HG03565 (cell line): ENCODE data around the gene GUK1.
"Not testable (repeated sequence)": the region's sequence is repeated elsewhere in the genome, so short reads cannot be mapped to it uniquely, and the experiment has no call there.

Source experiments
- ATAC-seq: cut with Tn5 transposase; IDR thresholded peaks from one replicate; pipeline ENCODE4 v1.9.1; 2021; ENCODE audit warnings: mild to moderate bottlenecking, moderate library complexity; ENCODE audit not compliant: unreplicated experiment

The GUK1 gene

DNA sequence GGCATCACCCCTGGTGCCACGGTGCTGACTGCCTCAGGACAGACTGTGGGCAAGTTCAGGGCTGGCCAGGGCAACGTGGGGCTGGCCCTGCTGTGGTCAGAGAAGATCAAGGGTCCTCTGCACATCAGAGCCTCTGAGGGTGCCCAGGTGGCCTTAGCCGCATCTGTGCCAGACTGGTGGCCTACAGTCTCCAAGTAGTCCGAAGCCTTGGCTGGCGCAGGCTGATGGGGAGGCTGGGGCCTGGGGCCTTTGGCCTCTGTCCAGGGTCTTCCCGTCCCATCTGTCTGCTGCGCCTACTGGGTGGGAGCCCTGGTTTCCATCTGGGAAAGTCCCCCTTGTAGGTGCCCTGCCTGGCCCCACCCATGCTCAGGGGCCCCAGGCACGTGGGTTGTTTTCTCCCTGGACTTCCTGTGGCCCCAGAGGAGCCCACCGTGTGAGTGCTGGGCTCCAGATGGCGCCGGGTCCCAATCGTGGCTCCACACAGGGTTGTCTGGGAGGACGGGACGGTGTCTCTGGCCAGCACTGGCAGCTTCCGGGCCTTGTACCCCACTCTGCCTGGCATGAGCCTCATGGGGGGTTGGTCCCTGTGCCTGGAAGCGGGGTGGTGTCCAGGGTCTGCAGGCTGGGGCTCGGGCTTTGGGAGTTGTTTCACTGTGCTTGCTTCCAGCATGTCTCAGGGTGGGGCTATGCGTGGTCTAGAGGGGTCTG is 35.4 kb downstream of the GUK1 start:
- no peak for ATAC-seq

DNA sequence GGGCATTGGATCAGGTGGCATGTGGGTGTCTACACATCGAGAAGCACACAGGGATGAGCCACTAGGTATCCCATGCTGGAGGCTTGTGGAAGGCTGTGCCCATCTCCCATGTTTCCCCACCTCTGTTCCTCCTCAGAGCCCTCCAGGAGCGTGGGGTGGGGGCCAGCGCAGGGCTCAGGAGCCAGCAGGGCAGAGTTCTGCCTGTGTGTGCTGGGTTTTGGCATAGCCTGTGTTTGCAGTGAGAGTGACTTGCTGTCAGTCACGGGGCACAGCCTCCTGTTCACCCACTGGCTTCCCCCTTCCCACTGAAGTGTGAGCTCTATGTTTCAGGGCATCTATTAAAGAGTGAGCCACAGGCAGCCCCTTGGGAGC is 35.9 kb downstream of the GUK1 start:
- ATAC-seq = no peak

DNA sequence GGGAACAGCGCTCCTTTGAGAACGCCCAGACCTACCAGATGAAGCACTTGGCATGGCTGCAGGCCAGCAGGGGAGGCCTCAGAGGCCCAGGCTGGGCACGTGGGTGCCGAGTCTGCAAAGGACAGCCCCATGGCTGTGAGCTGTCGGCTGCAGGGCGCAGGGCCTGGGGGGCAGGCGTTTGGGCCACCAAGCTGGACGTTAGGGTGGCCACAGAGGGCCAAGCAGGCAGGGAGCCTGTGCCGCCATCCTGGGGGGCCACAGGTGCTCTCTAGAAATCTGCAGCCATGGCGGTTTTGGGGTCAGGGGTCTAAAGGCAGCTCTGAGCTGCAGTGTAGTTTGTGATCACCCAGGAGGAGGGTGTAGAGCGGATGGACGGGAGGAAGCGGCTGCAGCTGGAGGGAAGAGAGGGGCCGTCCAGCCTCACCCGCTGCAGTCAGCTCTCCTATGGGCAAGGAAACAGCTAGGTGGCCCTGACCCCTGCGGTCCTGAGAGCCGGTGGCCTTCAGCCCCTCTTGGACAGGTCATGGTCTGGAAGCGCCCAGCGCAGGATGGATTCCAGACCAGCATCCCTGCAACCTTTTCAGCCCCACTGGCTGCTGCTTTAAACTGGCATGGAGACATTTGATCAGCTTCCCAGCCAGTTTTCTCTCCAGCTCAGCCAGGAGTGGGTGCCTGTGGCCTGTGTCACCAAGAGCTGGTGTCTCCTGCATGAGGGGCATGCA is 36.5 kb downstream of the GUK1 start:
- no peak for ATAC-seq

DNA sequence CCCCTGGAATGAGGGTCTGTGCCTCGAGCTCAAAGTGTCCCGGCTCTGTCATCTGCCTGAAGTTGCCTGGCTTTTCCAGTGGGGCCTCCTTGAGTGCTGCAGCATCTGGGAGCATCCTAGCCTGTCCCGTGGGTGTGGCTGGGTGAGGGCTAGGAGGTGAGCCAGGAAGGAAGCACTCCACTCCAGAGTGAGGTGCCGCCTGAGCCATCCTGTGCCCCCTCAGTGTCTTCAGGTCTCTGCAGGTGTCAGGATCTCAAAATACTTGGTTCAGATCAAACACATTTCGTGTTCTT is 37.0 kb downstream of the GUK1 start:
- no peak for ATAC-seq

DNA sequence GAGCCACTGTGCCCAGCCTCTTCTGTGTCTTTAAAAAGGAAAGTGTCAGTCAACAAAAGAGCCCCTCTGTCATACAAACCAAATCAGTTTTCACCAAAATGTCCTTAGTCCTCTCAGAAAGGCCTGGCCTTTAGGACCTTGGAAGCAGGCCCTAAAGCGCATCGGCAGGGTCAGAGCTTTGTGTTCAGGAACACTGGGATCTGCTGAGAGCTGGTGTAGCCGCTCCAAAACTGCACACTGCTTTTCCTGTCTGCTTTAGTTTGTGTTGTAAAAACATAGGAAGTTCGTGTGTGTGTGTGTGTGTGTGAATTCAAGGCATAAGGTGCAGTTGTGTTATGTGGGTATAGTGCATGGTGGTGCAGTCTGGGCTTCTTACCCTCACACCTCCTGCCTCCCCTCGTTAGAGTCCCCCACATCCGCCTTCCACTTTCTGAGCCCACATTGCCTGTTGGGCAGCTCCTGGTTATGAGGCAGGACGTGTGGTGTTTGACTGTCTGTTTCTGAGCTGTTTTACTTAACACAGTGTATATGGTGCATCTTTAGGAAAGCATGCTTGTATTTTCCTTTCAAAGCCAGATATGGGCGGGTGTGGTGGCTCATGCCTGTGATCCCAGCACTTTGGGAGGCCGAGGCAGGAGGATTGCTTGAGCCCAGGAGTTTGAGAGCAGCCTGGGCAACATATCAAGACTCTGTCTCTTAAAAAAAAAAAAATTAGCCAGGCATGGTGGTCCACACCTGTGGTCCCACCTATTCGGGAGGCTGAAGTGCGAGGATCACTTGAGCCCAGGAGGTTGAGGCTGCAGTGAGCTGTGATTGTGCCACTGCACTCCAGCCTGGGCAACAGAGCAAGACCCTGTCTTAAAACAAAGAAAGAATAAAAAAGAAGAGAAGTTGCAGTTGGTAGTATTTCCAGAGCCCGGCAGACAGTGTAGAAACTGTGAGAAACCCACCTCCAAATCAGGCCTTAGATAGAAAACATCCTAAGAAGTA is 37.9 kb downstream of the GUK1 start:
- ATAC-seq = no peak

DNA sequence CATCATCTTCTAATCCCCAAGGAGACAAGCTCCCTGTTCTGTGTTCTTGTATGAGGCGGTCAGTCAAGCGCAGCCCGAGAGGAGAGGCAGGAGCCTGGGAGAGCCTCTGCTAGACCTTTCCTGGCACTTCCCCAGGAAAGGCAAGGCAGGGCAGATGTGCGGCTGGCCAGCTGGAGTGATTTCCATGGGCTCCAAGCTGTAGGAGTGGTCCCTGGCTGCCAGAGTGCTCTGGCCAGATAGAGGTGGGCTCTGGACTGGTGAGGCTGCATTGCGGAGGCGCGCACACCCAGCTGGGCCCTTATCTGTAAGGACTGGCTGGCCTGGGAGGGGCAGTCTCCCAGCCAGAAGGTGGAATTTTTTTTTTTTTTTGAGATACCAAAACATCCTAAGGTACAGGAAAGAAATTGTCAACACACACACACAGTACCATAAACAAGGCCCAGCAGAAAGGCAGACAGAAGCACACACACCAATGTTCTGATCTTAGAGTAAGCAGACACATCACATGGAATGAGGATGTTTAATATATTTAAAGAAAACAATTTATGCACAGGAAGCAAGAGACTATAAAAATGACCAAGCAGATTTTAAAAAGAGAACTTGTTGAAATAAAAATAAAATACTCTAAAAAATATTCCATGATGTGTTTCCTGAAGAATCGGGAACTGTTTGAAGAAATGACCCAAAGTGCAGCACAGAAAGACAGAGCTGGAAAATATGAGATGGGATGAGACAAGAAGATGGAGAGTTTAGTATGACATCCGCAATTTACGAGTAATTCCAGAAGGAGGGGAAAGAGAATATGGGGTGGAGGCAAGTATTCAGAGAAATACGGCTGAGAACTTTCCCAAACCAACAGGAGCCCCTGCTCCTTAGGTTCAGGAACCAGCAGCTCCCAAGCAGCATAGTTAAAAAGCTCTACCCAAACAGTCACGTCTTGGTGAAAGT is 38.9 kb downstream of the GUK1 start:
- no peak for ATAC-seq

DNA sequence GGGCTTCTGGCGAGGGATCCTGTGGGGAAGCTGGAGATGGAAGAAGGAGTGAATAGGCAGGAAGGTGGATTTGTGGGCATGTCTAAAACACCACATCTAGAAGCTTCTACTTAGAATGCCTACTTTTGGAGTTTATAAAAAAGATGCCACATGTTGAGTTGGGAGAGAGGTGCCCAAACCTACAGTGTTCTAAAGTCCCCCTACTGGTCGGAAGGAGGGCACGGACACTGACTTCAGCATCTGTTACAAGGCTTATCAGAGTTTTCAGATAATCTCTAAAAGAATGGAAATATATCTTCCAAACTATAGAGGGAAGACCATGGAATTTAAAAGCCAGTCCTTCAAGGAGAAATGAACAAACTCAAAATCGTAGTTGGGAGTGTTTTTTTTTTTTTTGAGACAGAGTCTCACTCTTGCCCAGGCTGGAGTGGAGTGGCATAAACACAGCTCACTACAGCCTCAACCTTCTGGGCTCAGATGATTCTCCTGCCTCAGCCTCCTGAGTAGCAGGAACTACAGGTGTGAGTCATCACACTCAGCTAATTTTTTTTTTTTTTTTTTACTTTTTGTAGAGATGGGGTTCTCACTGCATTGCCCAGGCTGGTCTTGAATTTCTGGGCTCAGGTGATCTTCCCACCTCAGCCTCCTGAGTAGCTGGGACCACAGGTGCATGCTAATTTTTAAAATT is 40.3 kb downstream of the GUK1 start:
- ATAC-seq = no peak

DNA sequence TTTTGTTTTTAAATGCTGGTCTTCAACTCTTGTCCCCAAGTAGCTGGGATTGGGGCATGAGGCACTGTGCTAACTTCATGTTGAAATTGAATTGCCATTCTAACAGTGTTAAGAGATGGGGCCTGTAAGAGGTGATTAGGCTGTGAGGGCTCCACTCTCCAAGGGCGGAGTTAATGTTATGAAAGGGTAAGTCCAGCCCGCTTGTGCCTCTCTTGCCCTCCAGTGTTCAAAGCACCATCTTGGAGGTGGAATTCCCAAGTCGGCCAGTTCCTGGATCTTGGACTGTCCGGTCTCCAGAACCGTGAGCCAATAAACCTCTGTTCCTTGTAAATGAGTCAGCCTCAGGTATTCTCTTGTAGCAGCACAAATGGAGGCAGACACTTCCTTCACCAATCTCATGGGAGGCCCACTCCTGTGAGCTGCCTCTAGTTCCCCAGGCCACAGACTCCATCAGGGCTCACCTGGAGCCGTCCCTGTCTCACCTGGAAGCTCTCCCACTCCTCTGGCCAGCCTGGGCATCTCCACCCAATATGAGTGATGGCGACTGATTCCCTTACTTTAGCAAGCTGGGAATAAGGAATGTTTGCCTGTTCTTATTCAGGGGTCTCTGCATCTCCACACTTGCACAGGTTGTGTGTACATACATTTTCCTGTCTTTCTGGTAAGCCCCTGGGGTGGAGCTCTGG is 41.0 kb downstream of the GUK1 start:
- ATAC-seq = no peak

DNA sequence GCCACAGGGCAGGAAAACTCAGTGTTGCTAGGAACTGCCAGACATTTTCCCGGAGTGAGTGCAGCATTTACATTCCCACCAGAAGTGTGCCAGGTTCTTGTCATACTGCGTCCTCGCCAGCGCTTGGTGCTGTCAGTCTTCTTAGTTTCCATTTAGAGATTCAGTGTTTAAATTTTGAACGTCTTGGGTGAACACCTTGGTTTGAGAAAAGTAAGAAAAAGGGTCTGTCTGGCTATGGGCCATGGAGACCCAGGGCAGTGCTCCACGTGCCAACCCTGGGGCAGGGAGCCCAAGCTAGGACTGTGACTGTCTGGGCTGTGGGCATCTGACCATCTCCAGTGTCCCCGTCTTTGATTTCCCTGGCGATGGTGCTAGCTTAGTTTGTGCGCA is 41.6 kb downstream of the GUK1 start:
- no peak for ATAC-seq

DNA sequence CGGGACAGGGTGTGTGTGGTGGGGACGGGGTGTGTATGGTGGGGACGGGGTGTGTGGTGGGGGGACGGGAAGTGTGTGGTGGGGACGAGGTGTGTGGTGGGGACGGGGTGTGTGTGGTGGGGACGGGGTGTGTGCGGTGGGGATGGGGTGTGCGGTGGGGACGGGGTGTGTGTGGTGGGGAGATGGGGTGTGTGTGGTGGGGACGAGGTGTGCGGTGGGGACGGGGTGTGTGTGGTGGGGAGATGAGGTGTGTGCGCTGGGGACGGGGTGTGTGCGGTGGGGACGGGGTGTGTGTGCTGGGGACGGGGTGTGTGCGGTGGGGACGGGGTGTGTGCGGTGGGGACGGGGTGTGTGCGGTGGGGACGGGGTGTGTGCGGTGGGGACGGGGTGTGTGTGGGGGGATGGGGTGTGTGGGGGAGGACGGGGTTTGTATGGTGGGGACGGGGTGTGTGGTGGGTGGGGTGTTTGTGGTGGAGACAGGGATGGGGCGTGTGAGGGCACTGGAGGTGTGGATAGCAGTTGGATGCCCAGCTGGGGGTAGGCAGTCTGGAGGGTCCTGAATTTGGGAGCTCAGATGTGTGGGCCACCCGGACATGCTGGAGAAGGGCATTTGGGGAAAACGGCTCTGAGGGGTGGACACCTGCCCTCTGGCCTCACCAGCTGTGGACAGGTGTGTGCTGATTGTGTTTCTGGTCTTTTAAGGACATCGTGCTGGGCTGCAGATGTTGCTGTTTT is 42.4 kb downstream of the GUK1 start:
- no peak for ATAC-seq

DNA sequence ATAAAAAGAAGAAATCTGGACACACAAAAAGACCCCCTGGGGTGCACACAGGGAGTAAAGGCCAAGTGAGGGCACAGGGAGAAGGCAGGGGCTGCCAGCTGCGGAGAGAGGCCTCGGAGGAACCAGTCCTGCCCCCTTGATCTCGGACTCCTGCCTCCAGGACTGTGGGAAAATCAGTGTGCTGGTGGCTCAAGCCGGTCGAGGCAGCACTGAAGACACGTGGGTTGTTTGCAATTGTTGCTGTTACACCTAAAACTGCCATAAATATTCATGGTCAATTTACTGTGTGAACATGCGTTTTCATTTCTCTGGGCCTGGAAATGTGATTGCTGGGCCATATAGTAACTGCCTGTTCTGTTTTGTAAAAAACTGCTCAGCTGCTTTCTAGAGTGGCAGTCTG is 44.1 kb downstream of the GUK1 start:
- ATAC-seq = no peak

DNA sequence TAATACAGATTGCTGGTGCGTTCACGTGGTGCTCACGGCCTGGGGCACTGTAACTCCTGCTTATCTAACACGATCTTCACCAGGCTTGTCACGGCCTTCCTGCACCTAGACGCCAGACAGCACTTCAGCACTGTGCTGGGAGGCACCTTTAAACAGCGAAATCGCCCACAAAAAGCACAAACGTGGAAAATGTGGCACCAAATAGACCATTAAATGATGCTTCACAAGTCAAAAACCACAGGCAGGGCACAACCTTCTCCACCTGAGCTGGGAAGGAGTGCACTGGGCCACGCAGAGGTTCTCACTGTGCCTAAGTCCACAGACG is 45.5 kb downstream of the GUK1 start:
- no peak for ATAC-seq

DNA sequence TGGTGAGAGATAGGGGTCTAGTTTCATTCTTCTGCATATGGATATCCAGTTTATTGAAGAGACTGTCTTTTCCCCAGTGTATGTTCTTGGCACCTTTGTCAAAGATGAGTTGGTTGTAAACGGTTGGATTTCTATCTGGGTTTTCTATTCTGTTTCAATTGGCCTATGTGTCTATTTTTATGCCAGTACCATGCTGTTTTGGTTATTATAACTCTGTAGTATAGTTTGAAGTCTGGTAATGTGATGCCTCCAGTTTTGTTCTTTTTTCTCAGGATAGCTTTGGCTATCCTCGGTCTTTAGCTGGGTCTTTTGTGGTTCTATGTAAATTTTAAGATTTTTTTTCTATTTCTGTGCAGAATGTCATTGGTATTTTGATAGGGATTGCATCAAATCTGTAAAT is 48.2 kb downstream of the GUK1 start:
- not testable (repeated sequence) for ATAC-seq

DNA sequence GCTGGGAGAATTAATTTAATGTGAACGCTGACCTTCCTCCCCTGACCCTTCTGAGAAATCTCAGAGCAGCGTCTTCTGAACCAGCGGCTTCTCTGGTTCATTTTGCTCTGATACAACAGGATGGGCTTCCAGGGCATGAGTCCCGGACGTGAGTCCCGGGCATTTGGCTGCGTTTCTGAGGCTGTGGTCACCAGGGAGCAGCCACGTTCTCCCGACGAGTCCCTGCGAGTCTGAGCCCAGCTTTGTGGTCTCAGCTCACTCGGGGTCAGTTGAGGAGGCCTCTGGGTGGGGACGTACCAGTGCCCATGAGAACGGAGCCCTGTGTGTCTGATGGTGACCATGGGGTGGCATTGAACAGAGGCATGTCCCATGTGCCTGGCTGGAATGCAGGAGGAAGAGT is 50.1 kb downstream of the GUK1 start:
- ATAC-seq = no peak

DNA sequence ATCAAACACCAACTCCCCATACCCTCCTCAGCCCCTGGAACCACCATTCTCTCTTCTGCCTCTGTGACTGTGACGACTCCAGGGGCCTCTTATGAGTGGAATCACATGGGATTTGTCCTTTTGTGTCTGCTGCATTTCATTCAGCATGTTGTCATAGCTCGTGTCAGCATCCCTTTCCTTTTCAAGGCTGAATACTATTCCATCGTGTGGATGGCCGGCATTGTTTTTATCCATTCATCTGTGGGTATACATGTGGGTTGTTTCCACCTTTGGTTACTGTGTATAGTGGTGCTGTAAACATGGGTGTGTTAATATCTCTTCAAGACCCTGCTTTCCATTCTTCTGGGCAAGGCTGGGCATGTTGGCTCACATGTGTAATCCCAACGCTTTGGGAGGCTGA is 50.7 kb downstream of the GUK1 start:
- no peak for ATAC-seq

DNA sequence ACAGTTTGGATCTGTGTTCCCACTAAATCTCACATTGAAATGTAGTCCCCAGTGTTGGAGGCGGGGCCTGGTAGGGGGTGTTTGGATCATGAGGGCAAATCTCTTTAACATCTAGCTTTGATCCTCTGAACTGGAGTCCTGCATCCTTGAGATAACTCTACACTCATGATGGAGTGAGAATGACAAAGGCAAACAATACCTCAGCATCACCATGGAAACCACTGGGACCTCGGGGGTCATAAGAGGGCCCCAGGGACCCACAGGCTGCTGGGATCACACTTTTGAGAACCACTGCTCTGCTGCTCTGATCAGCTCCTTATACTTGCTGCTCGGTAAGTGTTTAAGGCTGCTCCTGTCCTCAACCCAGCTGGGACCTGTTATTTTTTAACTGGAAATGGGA is 54.4 kb downstream of the GUK1 start:
- ATAC-seq = no peak

DNA sequence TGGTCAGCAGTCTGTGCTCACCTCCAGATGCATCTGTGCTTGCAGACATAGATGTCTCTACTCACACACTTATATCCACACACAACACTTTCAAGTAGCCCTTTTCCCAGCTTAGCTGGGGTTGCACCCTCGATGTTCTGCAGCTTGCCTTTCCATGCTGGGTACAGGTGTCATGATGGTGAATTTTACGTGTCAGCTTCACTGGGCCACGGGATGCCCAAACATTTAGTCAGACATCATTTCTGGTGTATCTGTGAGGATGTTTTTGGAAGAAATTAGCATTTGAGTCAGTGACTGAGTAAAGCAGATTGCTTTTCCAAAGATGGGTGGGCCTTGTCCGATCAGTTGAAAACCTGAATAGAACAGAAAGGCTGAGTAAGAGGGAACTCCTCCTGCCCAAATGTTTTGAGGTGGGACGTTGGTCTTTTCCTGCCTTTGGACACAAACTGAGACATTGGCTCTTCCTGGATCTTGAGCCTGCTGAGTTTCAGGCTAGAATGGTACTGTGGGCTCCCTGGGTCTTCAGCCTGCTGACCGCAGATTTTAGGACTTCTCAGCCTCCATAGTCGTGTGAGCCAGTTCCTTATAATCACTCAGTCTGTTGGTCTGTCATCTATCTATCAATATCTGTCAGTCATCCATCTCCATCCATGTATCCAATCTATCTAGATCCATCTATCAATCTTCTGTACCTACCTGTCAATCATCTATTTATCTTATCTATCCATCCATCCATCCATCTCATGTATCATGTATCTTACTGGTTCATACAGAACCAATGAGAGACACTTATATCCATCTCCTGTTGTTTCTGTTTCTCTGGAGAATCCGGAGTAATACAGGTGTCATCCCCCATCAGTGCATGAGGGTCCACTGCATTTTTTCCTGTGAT is 55.1 kb downstream of the GUK1 start:
- no peak for ATAC-seq

DNA sequence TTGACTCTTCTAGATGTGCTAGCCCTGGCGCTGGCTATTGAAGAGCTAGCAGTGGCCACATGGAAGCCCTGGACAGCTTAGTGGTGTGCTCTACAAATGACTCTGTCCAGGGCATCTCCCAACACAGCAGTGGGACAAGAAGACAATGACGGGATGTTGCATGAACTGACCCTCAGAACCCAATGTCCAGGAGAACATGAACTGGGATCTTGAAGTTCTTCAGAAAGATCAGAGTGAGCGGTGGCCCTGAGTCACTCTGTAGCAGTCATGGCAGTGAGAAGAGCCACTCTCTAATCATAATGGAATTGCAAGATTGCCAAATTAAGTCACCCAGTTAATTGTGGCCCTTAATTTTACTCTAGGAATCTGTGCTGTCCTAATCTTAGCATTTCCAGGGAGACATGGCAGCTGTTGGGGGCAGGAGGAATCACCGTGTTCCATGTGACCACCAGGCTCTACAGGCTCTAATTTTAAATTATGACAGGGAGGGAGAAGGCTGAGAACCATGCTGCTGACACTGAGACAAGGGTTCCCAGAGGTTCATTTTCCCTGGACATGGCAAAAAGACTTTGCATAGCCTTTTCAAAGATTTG is 57.6 kb downstream of the GUK1 start:
- ATAC-seq = no peak
